ENCODE measurements around the gene AHNAK.
A peak's percentile ranks its signal among the peaks of the same experiment; 100 is the strongest.

Gene AHNAK

DNA sequence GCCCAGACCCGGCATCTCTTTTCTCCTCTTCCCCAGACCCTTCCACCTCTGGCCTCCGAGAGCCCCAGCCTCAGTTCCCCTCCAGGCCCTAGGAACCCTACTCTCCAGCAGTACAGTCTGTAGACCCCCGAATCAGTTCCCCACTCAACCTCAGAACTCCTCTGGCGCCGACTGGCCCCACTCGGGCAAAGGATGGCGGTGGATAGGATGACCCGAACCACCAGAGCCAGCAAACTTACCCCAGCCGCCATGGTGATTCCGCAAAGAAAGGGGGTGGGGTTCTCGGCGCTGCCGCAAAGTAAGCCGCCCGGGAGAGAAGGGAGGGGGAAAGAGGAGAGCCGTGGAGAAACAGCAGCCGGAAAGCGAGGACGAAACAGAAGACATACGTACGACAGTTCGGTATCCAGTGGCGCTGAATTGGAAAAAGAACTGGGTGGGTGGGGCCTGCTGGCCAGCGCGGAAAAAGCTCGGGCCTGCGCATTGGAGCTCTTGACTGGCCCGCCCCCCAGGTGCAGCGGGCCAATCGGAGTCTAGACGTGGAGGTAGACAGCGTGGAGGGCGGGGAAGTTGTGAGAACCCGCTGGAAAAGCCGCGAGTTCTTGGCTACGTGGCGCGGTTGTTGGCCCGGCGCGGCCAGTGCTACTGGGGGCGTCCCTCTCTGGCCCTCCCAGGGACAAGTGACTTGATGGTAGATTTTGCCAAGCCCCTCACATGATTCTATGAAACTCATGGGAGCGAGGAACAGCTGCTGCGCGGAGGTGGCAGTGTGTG is 27.2 kb upstream of the AHNAK start, which contains the start of gene EEF1G:
TSS of gene EEF1G (minus strand) at position 300 of the 771 bp plus-strand sequence. CDS start at position 251, 49 bp downstream.
- TF ChIP-seq TCF12 (IDR thresholded peaks at IDR 0.05; ENCODE audit: low read depth) = peak; percentile 42; the same call in 1 of the 2 replicates
- TF ChIP-seq RAD21 (IDR thresholded peaks at IDR 0.05; ENCODE audit: low read depth) = no peak
- TF ChIP-seq EP300 (IDR thresholded peaks at IDR 0.05; ENCODE audit: borderline replicate concordance) = no peak
- no peak for TF ChIP-seq ZBTB7A (IDR thresholded peaks at IDR 0.05; ENCODE audit: low read depth)
- TF ChIP-seq, protein P1, sequence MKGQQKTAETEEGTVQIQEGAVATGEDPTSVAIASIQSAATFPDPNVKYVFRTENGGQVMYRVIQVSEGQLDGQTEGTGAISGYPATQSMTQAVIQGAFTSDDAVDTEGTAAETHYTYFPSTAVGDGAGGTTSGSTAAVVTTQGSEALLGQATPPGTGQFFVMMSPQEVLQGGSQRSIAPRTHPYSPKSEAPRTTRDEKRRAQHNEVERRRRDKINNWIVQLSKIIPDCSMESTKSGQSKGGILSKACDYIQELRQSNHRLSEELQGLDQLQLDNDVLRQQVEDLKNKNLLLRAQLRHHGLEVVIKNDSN (IDR thresholded peaks at IDR 0.05) = 0 out of 2 replicates have a peak, but pooled peaks have one; percentile 4
- TF ChIP-seq TAF1 (IDR thresholded peaks at IDR 0.05; ENCODE audit: low read depth) = peak; percentile 100
- no peak for TF ChIP-seq CREB1 (IDR thresholded peaks at IDR 0.05; ENCODE audit: low read depth)
- TF ChIP-seq, protein P2, sequence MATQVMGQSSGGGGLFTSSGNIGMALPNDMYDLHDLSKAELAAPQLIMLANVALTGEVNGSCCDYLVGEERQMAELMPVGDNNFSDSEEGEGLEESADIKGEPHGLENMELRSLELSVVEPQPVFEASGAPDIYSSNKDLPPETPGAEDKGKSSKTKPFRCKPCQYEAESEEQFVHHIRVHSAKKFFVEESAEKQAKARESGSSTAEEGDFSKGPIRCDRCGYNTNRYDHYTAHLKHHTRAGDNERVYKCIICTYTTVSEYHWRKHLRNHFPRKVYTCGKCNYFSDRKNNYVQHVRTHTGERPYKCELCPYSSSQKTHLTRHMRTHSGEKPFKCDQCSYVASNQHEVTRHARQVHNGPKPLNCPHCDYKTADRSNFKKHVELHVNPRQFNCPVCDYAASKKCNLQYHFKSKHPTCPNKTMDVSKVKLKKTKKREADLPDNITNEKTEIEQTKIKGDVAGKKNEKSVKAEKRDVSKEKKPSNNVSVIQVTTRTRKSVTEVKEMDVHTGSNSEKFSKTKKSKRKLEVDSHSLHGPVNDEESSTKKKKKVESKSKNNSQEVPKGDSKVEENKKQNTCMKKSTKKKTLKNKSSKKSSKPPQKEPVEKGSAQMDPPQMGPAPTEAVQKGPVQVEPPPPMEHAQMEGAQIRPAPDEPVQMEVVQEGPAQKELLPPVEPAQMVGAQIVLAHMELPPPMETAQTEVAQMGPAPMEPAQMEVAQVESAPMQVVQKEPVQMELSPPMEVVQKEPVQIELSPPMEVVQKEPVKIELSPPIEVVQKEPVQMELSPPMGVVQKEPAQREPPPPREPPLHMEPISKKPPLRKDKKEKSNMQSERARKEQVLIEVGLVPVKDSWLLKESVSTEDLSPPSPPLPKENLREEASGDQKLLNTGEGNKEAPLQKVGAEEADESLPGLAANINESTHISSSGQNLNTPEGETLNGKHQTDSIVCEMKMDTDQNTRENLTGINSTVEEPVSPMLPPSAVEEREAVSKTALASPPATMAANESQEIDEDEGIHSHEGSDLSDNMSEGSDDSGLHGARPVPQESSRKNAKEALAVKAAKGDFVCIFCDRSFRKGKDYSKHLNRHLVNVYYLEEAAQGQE (IDR thresholded peaks at IDR 0.05; ENCODE audit: low read depth) = 0 out of 2 replicates have a peak, but pooled peaks have one; percentile 19
- TF ChIP-seq NFIC (IDR thresholded peaks at IDR 0.05) = no peak; the same call in 1 of the 2 replicates
- peak; percentile 92 for TF ChIP-seq YY1 (IDR thresholded peaks at IDR 0.05; ENCODE audit: low read depth)
- TF ChIP-seq TEAD4 (IDR thresholded peaks at IDR 0.05) = no peak
- TF ChIP-seq EGR1 (IDR thresholded peaks at IDR 0.05) = no peak
- no peak for TF ChIP-seq CEBPB (IDR thresholded peaks at IDR 0.05)
- TF ChIP-seq, protein P3, sequence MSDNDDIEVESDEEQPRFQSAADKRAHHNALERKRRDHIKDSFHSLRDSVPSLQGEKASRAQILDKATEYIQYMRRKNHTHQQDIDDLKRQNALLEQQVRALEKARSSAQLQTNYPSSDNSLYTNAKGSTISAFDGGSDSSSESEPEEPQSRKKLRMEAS (IDR thresholded peaks at IDR 0.05) = peak; percentile 73
- TF ChIP-seq FOXM1 (IDR thresholded peaks at IDR 0.05; ENCODE audit: borderline replicate concordance, low read depth) = no peak

DNA sequence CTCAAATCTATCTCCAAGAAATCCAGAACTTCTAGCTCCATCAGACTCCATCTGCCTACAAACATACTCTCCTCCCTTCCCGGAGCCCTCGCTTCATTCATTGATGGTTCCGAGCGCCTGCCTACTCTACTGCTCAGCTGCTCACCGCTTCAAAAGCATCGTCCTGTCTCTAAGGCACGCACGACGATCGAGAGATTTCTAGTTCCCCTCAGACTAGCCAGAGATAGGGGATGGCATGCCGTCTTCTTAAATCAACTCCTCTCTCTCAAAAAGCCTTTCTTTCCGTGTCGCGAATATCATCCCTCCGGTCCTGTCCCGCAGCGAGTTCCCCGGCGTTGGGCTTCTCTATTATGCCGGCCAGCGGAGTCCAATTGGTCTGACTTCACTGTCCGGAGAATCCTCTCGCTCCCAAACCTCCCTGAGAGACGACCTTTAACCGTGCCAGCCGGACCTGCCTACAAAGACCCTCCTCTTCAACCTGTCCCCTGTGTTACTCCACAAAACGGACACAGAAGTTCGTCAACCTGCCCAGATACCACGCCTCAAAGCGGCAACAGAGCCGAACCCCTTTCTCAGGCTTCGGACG is 26.5 kb upstream of the AHNAK start:
- TF ChIP-seq CEBPB (IDR thresholded peaks at IDR 0.05) (no peak), EGR1 (IDR thresholded peaks at IDR 0.05) (0 out of 2 replicates have a peak, but pooled peaks have one; percentile 5)
- TF ChIP-seq, protein P2 (IDR thresholded peaks at IDR 0.05; ENCODE audit: low read depth) = no peak

DNA sequence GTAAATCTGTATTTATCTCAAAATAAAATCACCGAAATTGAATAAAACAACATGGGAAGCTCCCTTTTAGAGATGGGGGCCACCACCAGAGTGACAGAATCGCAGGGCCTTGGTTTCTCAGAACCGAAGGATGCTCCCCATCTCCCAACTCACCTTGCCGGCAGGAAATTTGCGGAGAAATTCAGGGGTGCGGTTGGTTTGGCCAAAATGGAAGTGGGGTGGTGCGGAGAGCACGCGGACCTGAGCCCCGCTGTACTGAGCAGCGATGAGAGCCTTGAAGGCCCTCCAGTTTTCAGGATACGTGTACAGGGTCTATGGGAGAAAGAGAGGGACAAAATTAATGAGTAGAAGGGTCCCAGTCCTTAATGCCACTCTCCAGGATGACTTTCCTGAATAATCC is 25.8 kb upstream of the AHNAK start:
- no peak for TF ChIP-seq TEAD4 (IDR thresholded peaks at IDR 0.05)
- TF ChIP-seq, protein P3 (IDR thresholded peaks at IDR 0.05) = no peak
- TF ChIP-seq NFIC (IDR thresholded peaks at IDR 0.05) = no peak
- TF ChIP-seq RAD21 (IDR thresholded peaks at IDR 0.05; ENCODE audit: low read depth) = no peak
- no peak for TF ChIP-seq FOXM1 (IDR thresholded peaks at IDR 0.05; ENCODE audit: borderline replicate concordance, low read depth)
- TF ChIP-seq TAF1 (IDR thresholded peaks at IDR 0.05; ENCODE audit: low read depth) = 0 out of 2 replicates have a peak, but pooled peaks have one; percentile 30
- TF ChIP-seq ZBTB7A (IDR thresholded peaks at IDR 0.05; ENCODE audit: low read depth) = no peak
- TF ChIP-seq EP300 (IDR thresholded peaks at IDR 0.05; ENCODE audit: borderline replicate concordance) = no peak

DNA sequence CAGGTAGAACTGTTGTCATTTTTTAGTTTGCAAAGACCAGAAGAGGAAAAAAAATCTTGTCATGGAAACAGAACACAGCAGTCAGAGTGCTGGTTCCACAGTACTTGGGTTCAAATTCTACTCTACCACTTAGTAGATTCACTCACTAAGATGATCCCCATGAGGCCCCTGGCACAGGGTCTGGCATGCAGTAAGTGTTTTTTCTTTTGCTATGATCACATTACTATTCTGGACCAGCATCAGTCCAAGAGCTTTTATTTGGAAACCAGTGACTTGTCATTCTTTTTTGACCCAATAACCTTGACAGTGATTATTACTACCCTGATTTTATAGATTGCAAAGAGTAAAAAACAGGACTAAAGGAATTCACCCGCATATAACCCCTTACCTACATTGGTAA is 23.0 kb upstream of the AHNAK start:
- TF ChIP-seq TAF1 (IDR thresholded peaks at IDR 0.05; ENCODE audit: low read depth) (no peak), TEAD4 (IDR thresholded peaks at IDR 0.05) (no peak), FOXM1 (IDR thresholded peaks at IDR 0.05; ENCODE audit: borderline replicate concordance, low read depth) (no peak), CEBPB (IDR thresholded peaks at IDR 0.05) (no peak), EP300 (IDR thresholded peaks at IDR 0.05; ENCODE audit: borderline replicate concordance) (no peak), EGR1 (IDR thresholded peaks at IDR 0.05) (no peak), RAD21 (IDR thresholded peaks at IDR 0.05; ENCODE audit: low read depth) (no peak), ZBTB7A (IDR thresholded peaks at IDR 0.05; ENCODE audit: low read depth) (no peak), NFIC (IDR thresholded peaks at IDR 0.05) (no peak), TCF12 (IDR thresholded peaks at IDR 0.05; ENCODE audit: low read depth) (no peak), YY1 (IDR thresholded peaks at IDR 0.05; ENCODE audit: low read depth) (no peak), CREB1 (IDR thresholded peaks at IDR 0.05; ENCODE audit: low read depth) (no peak)
- TF ChIP-seq, protein P3 (IDR thresholded peaks at IDR 0.05) = no peak
- TF ChIP-seq, protein P1 (IDR thresholded peaks at IDR 0.05) = no peak
- TF ChIP-seq, protein P2 (IDR thresholded peaks at IDR 0.05; ENCODE audit: low read depth) = no peak

All from Ishikawa (cell line).